ENCODE results near the gene KIF4B.

GRCh38 chr5:154984946-154985516, 28.5 kb upstream of the KIF4B start:
- no peak for TF ChIP-seq ZNF274 (IDR thresholded peaks at IDR 0.05; ENCODE audit: low read depth, low read length)
- no peak for TF ChIP-seq YY1 (IDR thresholded peaks at IDR 0.05; ENCODE audit: insufficient read depth, insufficient read length)
- TF ChIP-seq SUZ12 (IDR thresholded peaks at IDR 0.05; ENCODE audit: extremely low read depth, insufficient read depth, insufficient read length), result no peak

Data from NT2/D1 (cell line).